ENCODE results near the gene NAMPT.

DNA sequence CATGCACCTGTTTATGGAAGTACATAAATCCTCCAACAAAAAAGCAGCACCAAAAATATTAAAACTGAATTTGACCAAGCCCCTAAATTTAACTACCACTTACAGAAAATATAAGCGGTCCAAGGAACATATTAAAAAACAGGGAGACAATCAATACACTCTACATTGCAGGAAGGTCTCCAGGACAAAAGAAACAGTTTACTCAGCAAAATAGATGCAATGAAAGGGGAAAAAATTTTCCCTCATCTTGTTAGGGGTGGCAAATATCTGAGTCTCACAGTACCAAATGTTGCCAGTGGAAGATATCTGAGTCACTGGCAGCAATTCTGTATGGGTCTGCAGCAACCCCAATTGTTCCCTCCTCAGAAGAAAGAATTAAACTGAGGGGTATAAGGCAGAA is 50.4 kb downstream of the NAMPT start:
- no peak for TF ChIP-seq CTCF (conservative IDR thresholded peaks at IDR 0.05 in 1 of 2, IDR thresholded peaks at IDR 0.05 in 1 of 2; ENCODE audit: low read depth in 1 of 2, low read length in 2 of 2)
- no peak for TF ChIP-seq EZH2 (IDR thresholded peaks at IDR 0.05; ENCODE audit: low read length, missing control alignments)

All from fibroblast of lung (primary cell).